Spinal cord (tissue), 10 donors: Measurements from ENCODE around the gene RBM43. TPM values are rescaled to one million over a fixed set of nuclear protein-coding genes. Genes with fewer than 3 reads are reported as not detected.
A peak's percentile ranks its signal among the peaks of the same experiment; 100 is the strongest.
"Not testable (repeated sequence)": the region's sequence is repeated elsewhere in the genome, so short reads cannot be mapped to it uniquely, and the experiment has no call there.

Experiments
- DNase-seq, 6 donors: peaks; one replicate each; pipeline versions ENCODE4 v3.0.0 to v3.0.0-alpha.2; 2013 to 2015; ENCODE audit warnings: low spot score in 6 of 6, low read depth in 4 of 6
- H3K27ac ChIP-seq: one replicate; pipeline ENCODE4 v1.5.1; 2013; ENCODE audit warnings: low read depth, low read length, control low read depth
- H3K27me3 ChIP-seq: one replicate; pipeline ENCODE4 v1.6.1; 2013; ENCODE audit warnings: low read length; ENCODE audit not compliant: control insufficient read depth, insufficient read depth
- H3K36me3 ChIP-seq: one replicate; pipeline ENCODE4 v1.6.1; 2013; ENCODE audit warnings: low read length; ENCODE audit not compliant: control insufficient read depth, insufficient read depth
- H3K4me1 ChIP-seq: one replicate; pipeline ENCODE4 v1.6.1; 2013; ENCODE audit warnings: low read length; ENCODE audit not compliant: control insufficient read depth, insufficient read depth
- H3K4me3 ChIP-seq: one replicate; pipeline ENCODE4 v1.5.1; 2013; ENCODE audit warnings: low read depth, low read length, control low read depth
- H3K9me3 ChIP-seq: one replicate; pipeline ENCODE4 v1.6.1; 2013; ENCODE audit warnings: low read length; ENCODE audit not compliant: control insufficient read depth, insufficient read depth
- WGBS: methylation state at CpG from one replicate; pipeline ENCODE4 v1.1.5; 2013; ENCODE audit warnings: missing lambda C conversion rate; ENCODE audit not compliant: insufficient coverage; 5-methylcytosine and 5-hydroxymethylcytosine counted together
- long read RNA-seq, 4 donors: transcript quantifications; one replicate each; lab custom pipeline, GENCODE V29; 2026
- polyA plus RNA-seq, 2 donors: library from polyadenylated mRNA; unstranded; fragments of 120-200 nt; gene quantifications; one replicate each; pipeline ENCODE4 v1.2.1, GENCODE V29; 2013; ENCODE audit not compliant: insufficient read length in 2 of 2
- total RNA-seq, 2 donors: library from RNA; depleted of rRNA in 1 of 2; stranded (reverse); fragments of 120-200 nt in 1 of 2; fragments of >200 nt in 1 of 2; gene quantifications; one replicate each; pipeline versions ENCODE4 v1.2.3 to v1.2.4, GENCODE V29; 2013 to 2014
- donor health status: healthy.

RBM43 gene
- 10 to 100 TPM in 1 of 2 donors, 1 to 10 TPM in 1; 9.6 to 11.5 TPM for total RNA-seq
- 1 to 10 TPM; 6.0 to 7.7 TPM for polyA plus RNA-seq
- long read RNA-seq, donor 1, full-length matches to known transcripts, result 4 of 4 reads
- long read RNA-seq, donor 1, partial matches to known transcripts, result 0 of 4 reads
- long read RNA-seq, donor 1, other reads (novel, unspliced or antisense), result 0 of 4 reads
- long read RNA-seq, donor 2, result 0 reads
- long read RNA-seq, donor 3, full-length matches to known transcripts, result 2 of 2 reads
- long read RNA-seq, donor 3, partial matches to known transcripts, result 0 of 2 reads
- long read RNA-seq, donor 3, other reads (novel, unspliced or antisense), result 0 of 2 reads
- long read RNA-seq, donor 4, full-length matches to known transcripts, result 8 of 8 reads
- long read RNA-seq, donor 4, partial matches to known transcripts, result 0 of 8 reads
- long read RNA-seq, donor 4, other reads (novel, unspliced or antisense), result 0 of 8 reads

DNA sequence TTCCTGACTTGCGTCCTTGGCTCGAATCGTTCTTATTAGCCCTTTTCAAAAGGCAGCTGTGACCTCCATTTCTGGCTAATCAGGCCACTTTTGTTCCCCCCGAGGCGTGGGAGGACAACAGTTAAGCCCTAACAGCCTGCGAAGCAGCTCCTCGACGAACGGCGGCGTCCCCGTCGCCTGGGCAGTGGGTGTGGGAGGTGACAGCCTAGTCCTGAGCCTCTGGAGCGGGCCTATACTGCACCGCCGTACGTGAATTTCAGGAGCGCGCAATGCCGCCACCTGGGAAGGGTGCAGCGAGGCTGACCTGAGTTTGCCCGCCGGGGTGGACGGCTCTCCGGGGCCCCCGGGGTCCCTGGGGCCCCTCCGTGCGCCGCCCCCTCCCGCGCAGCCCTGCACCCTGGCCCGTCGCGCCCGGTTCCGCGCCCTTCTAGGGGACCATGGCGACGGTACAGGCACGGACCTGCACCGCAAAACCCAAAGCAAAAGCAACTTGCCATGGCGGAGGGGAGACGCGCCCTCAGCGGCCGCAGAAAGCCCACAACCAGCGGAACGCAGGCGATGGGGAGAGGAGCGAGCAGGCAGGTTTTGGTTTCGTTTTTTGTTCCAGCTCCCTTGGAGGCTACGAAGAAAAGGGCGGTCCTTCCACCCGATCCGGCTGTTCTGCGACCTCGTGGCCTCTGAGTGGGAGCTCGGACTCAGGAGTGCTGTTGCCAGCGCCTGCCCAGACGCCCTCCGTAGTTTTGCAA lies at the start of gene RBM43:
RBM43 (minus strand) TSS at position 633 of the 746 bp plus-strand sequence; CDS start at position 497, 136 bp downstream.
- under 1% methylated on average over 61 of the region's 61 CpGs for WGBS
- Histone ChIP-seq H3K27ac (peak within 1 kb of the TSS; percentile 96), H3K4me3 (peak within 1 kb of the TSS; percentile 82), H3K27me3 (no peaks in the 10 kb centered on the region), H3K4me1 (no peaks in the 10 kb centered on the region), H3K36me3 (no peaks in the 10 kb centered on the region), H3K9me3 (no peaks in the 10 kb centered on the region)
- DNase-seq, result peak; percentile 53 to 93 (median 72)

- 89% methylated on average over 4 of the region's 6 CpGs for WGBS
- DNase-seq, H3K27me3 ChIP-seq: not testable (repeated sequence)
Measured at GRCh38 chr2:151310313-151310712, 48.6 kb upstream of the RBM43 start.

DNA sequence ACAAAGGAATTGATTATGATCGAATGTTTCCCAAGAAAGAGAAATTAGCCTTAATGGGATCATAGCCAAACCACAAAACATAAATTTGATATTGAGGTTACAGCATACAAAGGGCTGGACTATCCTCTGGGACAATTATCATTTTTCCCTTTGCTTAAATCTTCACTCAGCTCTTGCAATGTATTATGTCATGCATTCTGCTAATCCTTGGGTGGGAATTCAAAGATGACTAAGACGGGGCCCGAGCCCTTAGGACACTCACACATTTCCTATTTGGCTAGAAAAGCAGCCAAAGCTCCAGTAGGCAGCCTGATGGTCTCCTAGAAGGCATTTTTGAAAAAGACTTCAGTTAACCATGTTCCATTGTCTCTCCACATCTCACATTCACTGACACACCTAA lies 45.0 kb upstream of the RBM43 start:
- no peaks in the 10 kb centered on the region for H3K4me1 ChIP-seq
- 100% methylated on average over 2 of the region's 3 CpGs for WGBS
- H3K9me3 ChIP-seq, result no peaks in the 10 kb centered on the region
- DNase-seq, result no peak
- H3K27me3 ChIP-seq, result no peaks in the 10 kb centered on the region
- H3K27ac ChIP-seq, result no peak overlapping the region
- H3K36me3 ChIP-seq, result no peaks in the 10 kb centered on the region
- no peak overlapping the region for H3K4me3 ChIP-seq

More at GRCh38 chr2:151310313-151310712, 48.6 kb upstream of the RBM43 start:
- not testable (repeated sequence) for H3K27ac ChIP-seq, H3K4me3 ChIP-seq, H3K4me1 ChIP-seq, H3K36me3 ChIP-seq, H3K9me3 ChIP-seq

DNA sequence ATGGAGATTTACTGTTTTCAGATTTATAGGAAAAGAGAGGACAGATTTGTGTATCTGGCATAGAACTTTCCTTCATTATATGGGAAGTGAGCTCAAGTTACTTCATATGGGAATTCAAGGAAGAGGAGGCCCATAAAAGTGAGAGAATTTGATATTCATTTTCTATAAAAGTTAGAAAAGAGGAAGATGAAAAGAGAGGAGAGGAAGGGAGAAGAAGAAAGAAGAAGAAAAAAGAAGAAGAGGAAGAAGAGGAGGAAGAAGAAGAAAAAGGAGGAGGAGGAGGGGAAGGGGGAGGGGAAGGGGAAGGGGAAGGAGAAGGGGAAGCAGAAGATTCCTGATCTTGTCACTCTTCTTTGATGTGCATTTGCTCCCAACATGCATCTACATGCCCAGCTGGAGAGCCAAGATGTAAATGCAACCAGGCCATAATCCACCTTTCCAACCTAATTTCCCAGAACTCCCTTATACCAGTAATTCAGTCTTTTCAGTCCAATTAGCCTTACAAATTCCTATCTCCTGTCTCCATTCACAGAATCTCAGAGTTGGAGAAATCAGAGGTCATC lies 43.5 kb upstream of the RBM43 start:
- no peak for DNase-seq
- no peaks in the 10 kb centered on the region for H3K36me3 ChIP-seq
- H3K4me3 ChIP-seq, result no peak overlapping the region
- H3K4me1 ChIP-seq, result no peaks in the 10 kb centered on the region
- no peak overlapping the region for H3K27ac ChIP-seq
- no peaks in the 10 kb centered on the region for H3K27me3 ChIP-seq
- H3K9me3 ChIP-seq, result no peaks in the 10 kb centered on the region

DNA sequence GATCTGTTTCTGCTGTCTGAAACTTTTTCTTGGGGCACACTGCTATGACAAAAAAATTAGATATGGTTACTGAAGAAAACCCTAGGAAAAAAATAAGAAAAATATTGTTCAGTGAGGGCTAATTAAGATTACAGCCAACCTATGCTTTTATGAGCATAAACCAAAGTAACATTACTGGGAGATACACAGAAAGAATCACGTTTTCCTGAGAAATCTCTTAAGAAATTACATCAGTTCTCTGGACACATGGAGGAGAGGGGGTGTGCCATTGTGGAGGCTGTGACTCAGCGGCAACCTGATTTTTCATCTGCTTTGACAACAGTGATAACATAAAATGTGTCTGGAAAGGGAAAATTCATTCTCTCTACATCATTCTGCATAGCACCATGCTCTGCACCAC lies 41.2 kb upstream of the RBM43 start:
- no peaks in the 10 kb centered on the region for H3K27me3 ChIP-seq
- WGBS, result no CpG with 5 or more reads among the region's 2 CpGs

GRCh38 chr2:151302404-151302803 lies 40.7 kb upstream of the RBM43 start:
- H3K36me3 ChIP-seq, result no peaks in the 10 kb centered on the region
- no peak for DNase-seq
- no peak overlapping the region for H3K4me3 ChIP-seq
- no peaks in the 10 kb centered on the region for H3K4me1 ChIP-seq
- no peaks in the 10 kb centered on the region for H3K9me3 ChIP-seq
- no CpG with 5 or more reads among the region's 5 CpGs for WGBS
- H3K27me3 ChIP-seq, result no peaks in the 10 kb centered on the region
- H3K27ac ChIP-seq, result no peak overlapping the region

More for the DNA sequence above, 41.2 kb upstream of the RBM43 start:
- H3K36me3 ChIP-seq, result no peaks in the 10 kb centered on the region
- H3K4me1 ChIP-seq, result no peaks in the 10 kb centered on the region
- no peak overlapping the region for H3K27ac ChIP-seq
- H3K4me3 ChIP-seq, result no peak overlapping the region
- no peak for DNase-seq
- H3K9me3 ChIP-seq, result no peaks in the 10 kb centered on the region

- no peaks in the 10 kb centered on the region for H3K27me3 ChIP-seq
- H3K4me3 ChIP-seq, result no peak overlapping the region
- no peaks in the 10 kb centered on the region for H3K4me1 ChIP-seq
- no peaks in the 10 kb centered on the region for H3K36me3 ChIP-seq
- H3K27ac ChIP-seq, result no peak overlapping the region
- 92% methylated on average over 5 of the region's 6 CpGs for WGBS
- no peak for DNase-seq
- H3K9me3 ChIP-seq, result no peaks in the 10 kb centered on the region
Measured at GRCh38 chr2:151299920-151300539, 38.4 kb upstream of the RBM43 start.

DNA sequence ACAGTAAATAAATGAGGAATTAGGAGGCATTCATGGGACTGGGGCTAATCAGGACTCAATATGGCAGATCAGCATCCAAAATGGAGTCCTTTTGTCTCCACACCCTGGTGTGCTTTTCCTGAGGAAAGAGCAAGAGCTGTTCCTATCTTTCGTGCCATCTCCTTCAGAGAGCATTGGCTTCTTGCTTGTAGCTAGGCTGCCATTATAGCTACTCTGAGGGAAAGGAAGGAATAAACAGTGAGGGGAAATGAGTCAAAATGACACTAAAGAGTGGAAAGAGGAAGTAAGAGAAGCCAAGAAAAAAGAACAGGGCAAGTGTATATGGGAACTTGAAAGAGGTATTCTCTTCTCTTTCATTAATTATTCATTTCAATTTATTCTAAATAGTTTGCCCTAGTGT lies 36.2 kb upstream of the RBM43 start:
- Histone ChIP-seq H3K27ac (no peak overlapping the region), H3K27me3 (no peaks in the 10 kb centered on the region), H3K36me3 (no peaks in the 10 kb centered on the region), H3K4me3 (no peak overlapping the region), H3K9me3 (no peaks in the 10 kb centered on the region), H3K4me1 (no peaks in the 10 kb centered on the region)
- DNase-seq, result peak in 2 of 6 donors; percentile 9 to 11
- no CpG with 5 or more reads among the region's 1 CpG for WGBS

DNA sequence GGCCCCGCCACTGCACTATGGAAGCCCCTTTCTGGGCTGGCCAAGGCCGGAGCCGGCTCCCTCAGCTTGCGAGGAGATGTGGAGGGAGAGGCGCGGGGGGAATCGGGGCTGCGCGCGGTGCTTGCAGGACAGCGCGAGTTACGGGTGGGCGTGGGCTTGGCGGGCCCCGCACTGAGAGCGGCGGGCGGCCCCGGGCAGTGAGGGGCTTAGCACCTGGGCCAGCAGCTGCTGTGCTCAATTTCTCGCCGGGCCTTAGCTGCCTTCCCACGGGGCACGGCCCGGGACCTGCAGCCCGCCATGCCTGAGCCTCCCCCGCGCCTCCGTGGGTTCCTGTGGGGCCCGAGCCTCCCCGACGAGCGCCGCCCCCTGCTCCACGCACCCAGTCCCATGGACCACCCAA lies 34.3 kb upstream of the RBM43 start:
- not testable (repeated sequence) for H3K4me1 ChIP-seq, H3K9me3 ChIP-seq, H3K4me3 ChIP-seq, H3K27ac ChIP-seq, H3K36me3 ChIP-seq, DNase-seq, H3K27me3 ChIP-seq
- WGBS, result 94% methylated on average over 35 of the region's 35 CpGs
